ENCODE data around the gene RUNDC3A. TPM values are rescaled to one million over a fixed set of nuclear protein-coding genes. Genes with fewer than 3 reads are reported as not detected.

RUNDC3A gene
- total RNA-seq, 1 experiment from 2014 or later = 3.6 TPM

DNA sequence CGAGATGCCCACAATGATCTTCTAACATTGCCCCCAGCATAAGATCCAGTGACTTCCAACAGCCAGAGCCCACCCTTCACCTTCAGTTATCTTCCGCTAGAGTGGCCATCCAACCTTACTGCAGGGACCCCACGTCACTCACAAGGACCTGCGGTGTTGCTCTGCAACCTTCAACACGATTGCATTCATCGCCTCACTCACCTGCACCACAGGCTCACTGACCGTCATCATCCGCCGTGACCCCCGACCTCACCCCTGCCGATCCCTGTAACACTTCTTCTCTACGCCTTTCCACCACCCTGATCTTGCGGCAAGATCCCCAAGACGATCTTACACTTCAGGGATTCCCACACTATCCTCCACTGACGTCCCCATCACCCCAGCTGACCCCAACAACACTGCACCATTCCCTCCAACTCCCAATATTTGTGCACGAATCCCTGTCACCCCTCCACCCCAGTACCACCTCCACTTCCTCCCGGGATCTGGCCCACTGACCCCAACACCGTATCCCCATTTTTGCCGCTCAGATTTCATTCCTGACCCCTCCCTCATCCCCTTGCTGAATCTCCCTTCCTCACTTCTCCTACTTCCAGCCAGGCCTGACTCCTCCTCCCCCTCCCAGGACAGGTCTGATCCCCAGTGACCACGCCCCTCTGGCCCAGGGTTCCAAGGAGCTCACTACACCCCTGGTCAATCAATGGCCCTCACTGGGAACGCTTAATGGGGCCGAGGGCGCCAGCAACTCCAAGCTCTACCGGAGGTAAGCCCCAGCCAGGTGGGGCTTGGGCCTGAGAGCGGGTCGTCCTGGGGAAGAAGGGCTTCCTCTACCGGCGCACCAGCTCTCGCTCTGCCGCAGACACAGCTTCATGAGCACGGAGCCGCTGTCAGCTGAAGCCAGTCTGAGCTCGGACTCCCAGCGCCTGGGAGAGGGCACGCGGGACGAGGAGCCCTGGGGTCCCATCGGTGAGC lies 7.6 kb downstream of the RUNDC3A start:
- peak overlapping the region; percentile 42 to 50; a peak in 2 of 4 replicates for H3K4me3 ChIP-seq (ENCODE audit: low read depth in 2 of 2, low read length in 2 of 2)
- in situ Hi-C loops (cut with HindIII; ENCODE audit: low pct_unique_long_range_greater_than_20kb, low sequenced_read_pairs) = no loop called here
- intact Hi-C loops (cut with micrococcal nuclease; ENCODE audit: unreplicated experiment) = no loop called here

DNA sequence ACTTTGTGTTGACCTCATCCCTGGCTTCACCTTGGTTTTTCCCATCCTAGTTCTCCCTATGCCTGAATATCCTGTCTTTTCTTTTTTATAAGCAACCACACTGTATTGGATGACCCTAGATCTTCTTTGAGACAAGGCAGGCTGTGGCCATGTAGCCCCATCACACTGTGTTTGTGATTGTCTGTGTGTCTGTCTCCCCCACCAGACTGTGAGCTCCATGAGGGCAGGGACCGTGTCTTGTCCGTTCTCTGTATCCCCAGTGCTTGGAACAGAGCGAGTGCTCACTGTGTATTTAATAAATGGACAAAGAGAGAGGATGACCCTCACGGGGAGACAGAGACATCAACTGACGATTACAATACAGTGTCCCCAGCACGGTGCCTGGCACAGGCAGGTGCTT lies 9.1 kb downstream of the RUNDC3A start:
- Histone ChIP-seq H3K27me3 (ENCODE audit: control insufficient read depth, insufficient read depth, low read length) (no peaks in the 10 kb centered on the region), H3K27ac (ENCODE audit: low read length) (no peak overlapping the region), H3K4me3 (ENCODE audit: low read depth in 2 of 2, low read length in 2 of 2) (no peak overlapping the region), H3K9me3 (ENCODE audit: control insufficient read depth, insufficient read depth, low read depth, low read length) (no peaks in the 10 kb centered on the region), H3K36me3 (ENCODE audit: control insufficient read depth, insufficient read depth, low read length) (no peaks in the 10 kb centered on the region), H3K4me1 (ENCODE audit: control insufficient read depth, insufficient read depth, low read length) (no peaks in the 10 kb centered on the region)
- ATAC-seq (no peak), DNase-seq (ENCODE audit: low read depth, low spot score) (no peak)
- in situ Hi-C loops (cut with HindIII; ENCODE audit: low pct_unique_long_range_greater_than_20kb, low sequenced_read_pairs) (no loop called here), intact Hi-C loops (cut with micrococcal nuclease; ENCODE audit: unreplicated experiment) (no loop called here)
- no peak for TF ChIP-seq SIN3A (IDR thresholded peaks at IDR 0.05; ENCODE audit: borderline replicate concordance, insufficient read depth, low read depth, low read length)
- TF ChIP-seq, protein P1, sequence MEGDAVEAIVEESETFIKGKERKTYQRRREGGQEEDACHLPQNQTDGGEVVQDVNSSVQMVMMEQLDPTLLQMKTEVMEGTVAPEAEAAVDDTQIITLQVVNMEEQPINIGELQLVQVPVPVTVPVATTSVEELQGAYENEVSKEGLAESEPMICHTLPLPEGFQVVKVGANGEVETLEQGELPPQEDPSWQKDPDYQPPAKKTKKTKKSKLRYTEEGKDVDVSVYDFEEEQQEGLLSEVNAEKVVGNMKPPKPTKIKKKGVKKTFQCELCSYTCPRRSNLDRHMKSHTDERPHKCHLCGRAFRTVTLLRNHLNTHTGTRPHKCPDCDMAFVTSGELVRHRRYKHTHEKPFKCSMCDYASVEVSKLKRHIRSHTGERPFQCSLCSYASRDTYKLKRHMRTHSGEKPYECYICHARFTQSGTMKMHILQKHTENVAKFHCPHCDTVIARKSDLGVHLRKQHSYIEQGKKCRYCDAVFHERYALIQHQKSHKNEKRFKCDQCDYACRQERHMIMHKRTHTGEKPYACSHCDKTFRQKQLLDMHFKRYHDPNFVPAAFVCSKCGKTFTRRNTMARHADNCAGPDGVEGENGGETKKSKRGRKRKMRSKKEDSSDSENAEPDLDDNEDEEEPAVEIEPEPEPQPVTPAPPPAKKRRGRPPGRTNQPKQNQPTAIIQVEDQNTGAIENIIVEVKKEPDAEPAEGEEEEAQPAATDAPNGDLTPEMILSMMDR (IDR thresholded peaks at IDR 0.05) = no peak
- no peak for TF ChIP-seq REST (IDR thresholded peaks at IDR 0.05; ENCODE audit: insufficient read depth in 1 of 2, low read depth in 2 of 2, low read length in 1 of 2)
- TF ChIP-seq TCF7L2 (IDR thresholded peaks at IDR 0.05; ENCODE audit: low read depth, low read length) = no peak
- no peak for TF ChIP-seq POLR2AphosphoS5 (IDR thresholded peaks at IDR 0.05; ENCODE audit: low read depth, low read length)
- ChIA-PET CTCF (no interaction called here), POLR2A (no interaction called here)
- BruUV-seq (replicated peaks) = no TSS peak

More for the DNA sequence above, 7.6 kb downstream of the RUNDC3A start:
- Histone ChIP-seq H3K9me3 (ENCODE audit: control insufficient read depth, insufficient read depth, low read depth, low read length) (no peaks in the 10 kb centered on the region), H3K4me1 (ENCODE audit: control insufficient read depth, insufficient read depth, low read length) (no peaks in the 10 kb centered on the region), H3K27me3 (ENCODE audit: control insufficient read depth, insufficient read depth, low read length) (no peaks in the 10 kb centered on the region), H3K36me3 (ENCODE audit: control insufficient read depth, insufficient read depth, low read length) (no peaks in the 10 kb centered on the region), H3K27ac (ENCODE audit: low read length) (no peak overlapping the region)
- ATAC-seq = no peak
- POLR2A ChIA-PET = no interaction called here
- CTCF ChIA-PET = no interaction called here
- DNase-seq (ENCODE audit: low read depth, low spot score) = no peak
- TF ChIP-seq POLR2AphosphoS5 (IDR thresholded peaks at IDR 0.05; ENCODE audit: low read depth, low read length) (no peak), TCF7L2 (IDR thresholded peaks at IDR 0.05; ENCODE audit: low read depth, low read length) (no peak), REST (IDR thresholded peaks at IDR 0.05; ENCODE audit: insufficient read depth in 1 of 2, low read depth in 2 of 2, low read length in 1 of 2) (no peak), SIN3A (IDR thresholded peaks at IDR 0.05; ENCODE audit: borderline replicate concordance, insufficient read depth, low read depth, low read length) (no peak)
- TF ChIP-seq, protein P1 (IDR thresholded peaks at IDR 0.05) = no peak
- BruUV-seq (replicated peaks) = no TSS peak

Data from Panc1 (cell line).